ENCODE results near the gene STRIP2. TPM values are rescaled to one million over a fixed set of nuclear protein-coding genes. Genes with fewer than 3 reads are reported as not detected.

Gene STRIP2
- total RNA-seq, 1 experiment from 2014 or later = 6.5 TPM

- CTCF ChIA-PET = no interaction called here
Observed at GRCh38 chr7:129427526-129428045, 6.6 kb upstream of the STRIP2 start.

GRCh38 chr7:129431911-129432643 is 2.2 kb upstream of the STRIP2 start:
- DNase-seq = no peak
- no peaks in the 10 kb centered on the region for H3K27me3 ChIP-seq (replicated peaks; ENCODE audit: control insufficient read depth, insufficient read depth, low read length)
- ChIA-PET POLR2A (no interaction called here), CTCF (no interaction called here)
- no peaks in the 10 kb centered on the region for H3K9me3 ChIP-seq
- no peaks in the 10 kb centered on the region for H3K4me1 ChIP-seq
- H3K36me3 ChIP-seq (ENCODE audit: control insufficient read depth, insufficient read depth, low read length) = no peaks in the 10 kb centered on the region
- no TSS peak for BruUV-seq (replicated peaks)
- Mint-ChIP-seq H3K27me3 (ENCODE audit: insufficient read depth, unreplicated experiment) (peaks cover 7% of the 10 kb centered on the region), H3K27ac (ENCODE audit: unreplicated experiment) (no peak overlapping the region), H3K4me1 (ENCODE audit: low read depth, unreplicated experiment) (peaks cover 8% of the 10 kb centered on the region), H3K4me3 (ENCODE audit: unreplicated experiment) (peak overlapping the region; percentile 99), H3K9me3 (ENCODE audit: unreplicated experiment) (no peaks in the 10 kb centered on the region), H3K36me3 (ENCODE audit: insufficient read depth, unreplicated experiment) (peaks cover 20% of the 10 kb centered on the region)
- H3K4me3 ChIP-seq (ENCODE audit: low read depth, low read length) = no peak overlapping the region
- no peak for TF ChIP-seq CTCF (IDR thresholded peaks at IDR 0.05; ENCODE audit: insufficient read depth in 1 of 2, low read depth in 1 of 2, low read length in 1 of 2, severe bottlenecking in 1 of 2, unreplicated experiment in 1 of 2)
- intact Hi-C loops (cut with micrococcal nuclease; ENCODE audit: unreplicated experiment) = no loop called here

More at GRCh38 chr7:129427526-129428045, 6.6 kb upstream of the STRIP2 start:
- Mint-ChIP-seq H3K27me3 (ENCODE audit: insufficient read depth, unreplicated experiment) (peaks cover under 1% of the 10 kb centered on the region), H3K27ac (ENCODE audit: unreplicated experiment) (no peak overlapping the region), H3K36me3 (ENCODE audit: insufficient read depth, unreplicated experiment) (peaks cover 5% of the 10 kb centered on the region), H3K9me3 (ENCODE audit: unreplicated experiment) (no peaks in the 10 kb centered on the region), H3K4me1 (ENCODE audit: low read depth, unreplicated experiment) (peaks cover under 1% of the 10 kb centered on the region), H3K4me3 (ENCODE audit: unreplicated experiment) (no peak overlapping the region)
- DNase-seq = no peak
- intact Hi-C loops (cut with micrococcal nuclease; ENCODE audit: unreplicated experiment) = no loop called here
- TF ChIP-seq CTCF (IDR thresholded peaks at IDR 0.05; ENCODE audit: insufficient read depth in 1 of 2, low read depth in 1 of 2, low read length in 1 of 2, severe bottlenecking in 1 of 2, unreplicated experiment in 1 of 2) = no peak
- no peaks in the 10 kb centered on the region for H3K36me3 ChIP-seq (ENCODE audit: control insufficient read depth, insufficient read depth, low read length)
- POLR2A ChIA-PET = no interaction called here
- no peak overlapping the region for H3K4me3 ChIP-seq (ENCODE audit: low read depth, low read length)
- no peaks in the 10 kb centered on the region for H3K9me3 ChIP-seq
- no TSS peak for BruUV-seq (replicated peaks)
- no peaks in the 10 kb centered on the region for H3K4me1 ChIP-seq
- no peaks in the 10 kb centered on the region for H3K27me3 ChIP-seq (replicated peaks; ENCODE audit: control insufficient read depth, insufficient read depth, low read length)

GRCh38 chr7:129434675-129435318 is 565 bp downstream of the STRIP2 start:
- Histone ChIP-seq H3K9me3 (no peaks in the 10 kb centered on the region), H3K4me1 (no peaks in the 10 kb centered on the region; the same call in 1 of the 2 replicates), H3K36me3 (ENCODE audit: control insufficient read depth, insufficient read depth, low read length) (no peaks in the 10 kb centered on the region), H3K27me3 (replicated peaks; ENCODE audit: control insufficient read depth, insufficient read depth, low read length) (no peaks in the 10 kb centered on the region), H3K4me3 (ENCODE audit: low read depth, low read length) (peak overlapping the region; percentile 87)
- TF ChIP-seq CTCF (IDR thresholded peaks at IDR 0.05; ENCODE audit: insufficient read depth in 1 of 2, low read depth in 1 of 2, low read length in 1 of 2, severe bottlenecking in 1 of 2, unreplicated experiment in 1 of 2) = no peak
- intact Hi-C loops (cut with micrococcal nuclease; ENCODE audit: unreplicated experiment) = loop anchor here (1.0 to 2.0 kb wide), 3 partner anchors 23 to 68 kb away; no protein-coding TSS in a partner anchor
- Mint-ChIP-seq H3K27me3 (ENCODE audit: insufficient read depth, unreplicated experiment) (peaks cover 7% of the 10 kb centered on the region), H3K36me3 (ENCODE audit: insufficient read depth, unreplicated experiment) (peaks cover 15% of the 10 kb centered on the region), H3K27ac (ENCODE audit: unreplicated experiment) (peak overlapping the region; percentile 87), H3K4me3 (ENCODE audit: unreplicated experiment) (peak overlapping the region; percentile 99), H3K9me3 (ENCODE audit: unreplicated experiment) (no peaks in the 10 kb centered on the region), H3K4me1 (ENCODE audit: low read depth, unreplicated experiment) (peaks cover 8% of the 10 kb centered on the region)
- POLR2A ChIA-PET = interaction anchor here (0.7 kb wide), 1 partner anchor 59 kb away, joined by 5 read pairs; no protein-coding TSS in a partner anchor
- no TSS peak for BruUV-seq (replicated peaks)
- peak in 1 of 2 experiments; percentile 41 for DNase-seq
- CTCF ChIA-PET = interaction anchor here (0.6 to 3.0 kb wide), 11 partner anchors 9 to 271 kb away, joined by 3 to 24 read pairs (median 4); no protein-coding TSS in a partner anchor
